Thyroid gland (tissue), 4 donors: Measurements from ENCODE around the gene GPSM1. TPM values are rescaled to one million over a fixed set of nuclear protein-coding genes. Genes with fewer than 3 reads are reported as not detected.

ENCODE experiments used
- DNase-seq, 2 donors: peaks; one replicate each; pipeline ENCODE4 v3.0.0-alpha.2; 2019
- H3K27ac ChIP-seq, 3 donors: fragments of 200-600 bp; sonication (generic); 1 replicate in 2 of 3; 2 replicates in 1 of 3; pipeline ENCODE4 v1.5.1; 2016 to 2019; ENCODE audit warnings: mild to moderate bottlenecking in 1 of 3, moderate library complexity in 1 of 3
- H3K27me3 ChIP-seq: fragments of 200-600 bp; sonication (generic); one replicate; pipeline ENCODE4 v1.5.1; 2019
- H3K36me3 ChIP-seq, 2 donors: fragments of 200-600 bp; sonication (generic); one replicate each; pipeline ENCODE4 v1.5.1; 2016 to 2019
- H3K4me1 ChIP-seq, 2 donors: fragments of 200-600 bp; sonication (generic); one replicate each; pipeline ENCODE4 v1.5.1; 2017 to 2019
- H3K4me3 ChIP-seq, 3 donors: fragments of 200-600 bp; sonication (generic); replicated peaks in 1 of 3; 1 replicate in 2 of 3; 2 replicates in 1 of 3; pipeline ENCODE4 v1.5.1; 2016; ENCODE audit warnings: mild to moderate bottlenecking in 1 of 3
- H3K9me3 ChIP-seq: fragments of 200-600 bp; sonication (generic); one replicate; pipeline ENCODE4 v1.5.1; 2017
- CTCF ChIP-seq, 6 experiments: fragments of 200-600 bp in 3 of 6; fragments of 450-650 bp in 3 of 6; sonication (generic) in 3 of 6; IDR thresholded peaks; one replicate each; pipeline ENCODE4 v1.5.1; 2016 to 2019; ENCODE audit warnings: antibody characterized with exemption in 6 of 6, mild to moderate bottlenecking in 2 of 6, inconsistent platforms in 1 of 6, moderate library complexity in 1 of 6
- POLR2A ChIP-seq, 2 donors: fragments of 450-650 bp; IDR thresholded peaks; one replicate each; pipeline ENCODE4 v1.6.1; 2017; ENCODE audit warnings: antibody characterized with exemption in 2 of 2, mild to moderate bottlenecking in 2 of 2, moderate library complexity in 1 of 2
- WGBS, 2 donors: methylation state at CpG; one replicate each; pipeline ENCODE4 v1.1.5; 2017; 5-methylcytosine and 5-hydroxymethylcytosine counted together
- intact Hi-C: fragments of 100-400 bp; cut with DNase I; formaldehyde crosslinking; loops from one replicate; pipeline ENCODE4 v1.15.1; 2023
- total RNA-seq, 4 donors: library from RNA; depleted of rRNA; stranded (reverse); fragments of >200 nt; gene quantifications; one replicate each; pipeline ENCODE4 v1.2.3, GENCODE V29; 2016

The GPSM1 gene
- total RNA-seq, 4 donors from 2014 or later, result 5.9 to 18.1 (median 12.2) TPM

GRCh38 chr9:136293476-136294077, 33.8 kb upstream of the GPSM1 start:
- TF ChIP-seq CTCF (IDR thresholded peaks at IDR 0.05) (no peak), POLR2A (IDR thresholded peaks at IDR 0.05) (no peak)

GRCh38 chr9:136294437-136294836, 32.9 kb upstream of the GPSM1 start:
- no peak for DNase-seq
- TF ChIP-seq CTCF (IDR thresholded peaks at IDR 0.05) (no peak), POLR2A (IDR thresholded peaks at IDR 0.05) (no peak)
- peaks cover 0 to 11% of the 10 kb centered on the region in 2 donors for H3K4me1 ChIP-seq
- no peak overlapping the region for H3K27ac ChIP-seq
- intact Hi-C loops, result no loop called here
- H3K9me3 ChIP-seq, result no peaks in the 10 kb centered on the region
- H3K36me3 ChIP-seq, result no peaks in the 10 kb centered on the region
- no peaks in the 10 kb centered on the region for H3K27me3 ChIP-seq
- H3K4me3 ChIP-seq, result no peak overlapping the region
- 81 to 94% methylated on average over 3 of the region's 5 CpGs for WGBS, 2 donors

More at GRCh38 chr9:136293476-136294077, 33.8 kb upstream of the GPSM1 start:
- Histone ChIP-seq H3K9me3 (no peaks in the 10 kb centered on the region), H3K36me3 (no peaks in the 10 kb centered on the region), H3K4me3 (no peak overlapping the region), H3K4me1 (peaks cover 0 to 16% of the 10 kb centered on the region in 2 donors), H3K27me3 (no peaks in the 10 kb centered on the region), H3K27ac (no peak overlapping the region)
- 86 to 88% methylated on average over 14 of the region's 14 CpGs for WGBS, 2 donors
- no peak for DNase-seq
- intact Hi-C loops, result no loop called here

- Histone ChIP-seq H3K4me1 (peaks cover 0 to 11% of the 10 kb centered on the region in 2 donors), H3K27ac (no peak overlapping the region), H3K27me3 (no peaks in the 10 kb centered on the region), H3K9me3 (no peaks in the 10 kb centered on the region), H3K4me3 (no peak overlapping the region), H3K36me3 (no peaks in the 10 kb centered on the region)
- TF ChIP-seq CTCF (IDR thresholded peaks at IDR 0.05) (no peak), POLR2A (IDR thresholded peaks at IDR 0.05) (no peak)
- DNase-seq, result no peak
- intact Hi-C loops, result no loop called here
- WGBS, 2 donors, result 90 to 91% methylated on average over 16 of the region's 16 CpGs
Measured at GRCh38 chr9:136295055-136295454, 32.3 kb upstream of the GPSM1 start.

GRCh38 chr9:136295542-136296433, 31.6 kb upstream of the GPSM1 start:
- no peak for DNase-seq

More at GRCh38 chr9:136295542-136296433, 31.6 kb upstream of the GPSM1 start:
- Histone ChIP-seq H3K36me3 (no peaks in the 10 kb centered on the region), H3K4me3 (no peak overlapping the region), H3K27ac (no peak overlapping the region), H3K9me3 (no peaks in the 10 kb centered on the region), H3K27me3 (no peaks in the 10 kb centered on the region), H3K4me1 (peaks cover 0 to 11% of the 10 kb centered on the region in 2 donors)
- intact Hi-C loops, result no loop called here
- WGBS, 2 donors, result 72 to 80% methylated on average over 15 to 23 of the region's 37 CpGs
- TF ChIP-seq POLR2A (IDR thresholded peaks at IDR 0.05) (no peak), CTCF (IDR thresholded peaks at IDR 0.05) (no peak)
